Activated CD8-positive, alpha-beta memory T cell treated with anti-CD3 and anti-CD28 coated beads, Interleukin-2, amount 50 U/mL, for 48 hours (primary cell): Measurements from ENCODE around the gene SLC36A4.
"Not testable (repeated sequence)": the region's sequence is repeated elsewhere in the genome, so short reads cannot be mapped to it uniquely, and the experiment has no call there.

ENCODE experiments used
- DNase-seq: peaks from one replicate; pipeline ENCODE4 v3.0.0-alpha.2; 2020

SLC36A4 gene

GRCh38 chr11:93197380-93198214, at the start of gene SLC36A4:
TSS of gene SLC36A4 (minus strand) at chr11:93197991. CDS start at chr11:93197832, 159 bp downstream.
- DNase-seq = peak; percentile 91

- DNase-seq = not testable (repeated sequence)
Measured at GRCh38 chr11:93246790-93247189, 49.0 kb upstream of the SLC36A4 start.

- DNase-seq = no peak
Measured at GRCh38 chr11:93244018-93244417, 46.2 kb upstream of the SLC36A4 start.

GRCh38 chr11:93239966-93240365, 42.2 kb upstream of the SLC36A4 start:
- no peak for DNase-seq

- DNase-seq = no peak
Measured at GRCh38 chr11:93238956-93239355, 41.2 kb upstream of the SLC36A4 start.

GRCh38 chr11:93236741-93237675, 39.2 kb upstream of the SLC36A4 start:
- no peak for DNase-seq

- peak; percentile 69 for DNase-seq
Measured at GRCh38 chr11:93234602-93235207, 36.9 kb upstream of the SLC36A4 start.

GRCh38 chr11:93229876-93230275, 32.1 kb upstream of the SLC36A4 start:
- no peak for DNase-seq

GRCh38 chr11:93225662-93226061, 27.9 kb upstream of the SLC36A4 start:
- DNase-seq = no peak

- DNase-seq = no peak
Measured at GRCh38 chr11:93221539-93221938, 23.7 kb upstream of the SLC36A4 start.

GRCh38 chr11:93220078-93220477, 22.3 kb upstream of the SLC36A4 start:
- no peak for DNase-seq

GRCh38 chr11:93219440-93219839, 21.6 kb upstream of the SLC36A4 start:
- DNase-seq = no peak

GRCh38 chr11:93216511-93217101, 18.8 kb upstream of the SLC36A4 start:
- DNase-seq = no peak

GRCh38 chr11:93213622-93214021, 15.8 kb upstream of the SLC36A4 start:
- no peak for DNase-seq

GRCh38 chr11:93212094-93212493, 14.3 kb upstream of the SLC36A4 start:
- no peak for DNase-seq

- no peak for DNase-seq
Measured at GRCh38 chr11:93209466-93209865, 11.7 kb upstream of the SLC36A4 start.

GRCh38 chr11:93208663-93209270, 11.0 kb upstream of the SLC36A4 start:
- DNase-seq = no peak

GRCh38 chr11:93199616-93200015, 1.8 kb upstream of the SLC36A4 start:
- DNase-seq = no peak

GRCh38 chr11:93198215-93198845, 539 bp upstream of the SLC36A4 start:
- no peak for DNase-seq

- no peak for DNase-seq
Measured at GRCh38 chr11:93196816-93197379, 893 bp downstream of the SLC36A4 start.

GRCh38 chr11:93194673-93195291, 3.0 kb downstream of the SLC36A4 start:
- no peak for DNase-seq
